GM21723 (cell line): Measurements from ENCODE around the gene WFDC2.

ENCODE experiments used
- ATAC-seq: cut with Tn5 transposase; IDR thresholded peaks from one replicate; pipeline ENCODE4 v1.9.1; 2021; ENCODE audit warnings: mild to moderate bottlenecking, moderate library complexity; ENCODE audit not compliant: unreplicated experiment

WFDC2 gene

DNA sequence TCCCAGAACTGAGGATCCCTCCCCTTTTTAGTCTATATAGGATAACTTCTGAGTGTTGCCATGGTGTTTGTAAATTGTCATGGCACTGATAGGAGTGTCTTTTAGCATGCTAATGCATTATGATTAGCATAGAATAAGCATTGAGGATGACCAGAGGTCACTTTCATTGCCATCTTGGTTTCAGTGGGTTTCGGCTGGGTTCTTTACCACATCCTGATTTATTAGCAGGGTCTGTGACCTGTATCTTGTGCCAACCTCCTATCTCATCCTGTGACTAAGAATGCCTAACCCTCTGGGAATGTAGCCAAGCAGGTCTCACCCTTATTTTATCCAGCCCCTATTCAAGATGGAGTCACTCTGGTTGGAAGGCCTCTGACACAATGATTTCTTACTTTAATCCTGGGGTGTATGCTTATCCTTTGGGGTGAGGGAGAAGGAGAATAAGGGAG is 19.6 kb downstream of the WFDC2 start:
- no peak for ATAC-seq

DNA sequence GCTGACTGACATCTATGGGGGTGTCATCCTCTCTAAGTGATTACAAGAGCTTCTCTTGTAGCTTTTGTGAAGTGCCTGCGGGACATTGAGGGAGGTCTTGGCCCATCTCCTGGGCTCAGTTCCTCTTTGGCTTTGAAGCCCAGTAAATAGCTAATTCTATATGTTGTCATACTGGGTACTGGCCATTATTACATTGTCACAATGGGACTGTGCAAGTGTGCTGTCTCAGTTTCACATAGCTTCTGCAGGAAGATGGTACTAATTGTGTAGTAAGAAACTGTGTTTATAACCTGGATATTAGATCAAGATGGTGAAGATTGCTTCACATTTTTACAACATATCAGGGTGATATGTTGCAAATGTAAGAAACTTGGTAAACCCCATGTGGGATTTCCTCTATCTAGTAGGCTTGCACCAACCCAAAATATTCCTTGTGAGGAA is 26.0 kb downstream of the WFDC2 start:
- no peak for ATAC-seq

DNA sequence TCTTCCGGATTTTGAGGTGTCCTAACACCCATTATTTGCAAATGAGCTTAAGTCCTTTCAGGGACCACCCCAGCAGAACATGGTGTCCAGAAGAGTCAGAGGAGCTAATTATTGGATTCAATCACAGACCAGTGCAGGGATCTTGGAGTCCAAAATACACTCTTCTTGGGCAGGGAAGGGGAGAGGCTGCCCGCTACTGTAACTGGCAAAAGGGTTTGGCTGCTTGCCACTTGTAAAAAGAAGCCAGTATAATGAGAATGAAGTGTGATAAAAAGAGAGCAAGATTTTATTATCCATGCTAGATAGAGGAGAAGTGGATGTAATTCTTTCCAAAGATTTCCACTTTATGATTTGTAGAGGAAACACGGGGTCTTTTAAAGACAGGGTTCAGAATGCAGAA is 26.6 kb downstream of the WFDC2 start:
- ATAC-seq = no peak

DNA sequence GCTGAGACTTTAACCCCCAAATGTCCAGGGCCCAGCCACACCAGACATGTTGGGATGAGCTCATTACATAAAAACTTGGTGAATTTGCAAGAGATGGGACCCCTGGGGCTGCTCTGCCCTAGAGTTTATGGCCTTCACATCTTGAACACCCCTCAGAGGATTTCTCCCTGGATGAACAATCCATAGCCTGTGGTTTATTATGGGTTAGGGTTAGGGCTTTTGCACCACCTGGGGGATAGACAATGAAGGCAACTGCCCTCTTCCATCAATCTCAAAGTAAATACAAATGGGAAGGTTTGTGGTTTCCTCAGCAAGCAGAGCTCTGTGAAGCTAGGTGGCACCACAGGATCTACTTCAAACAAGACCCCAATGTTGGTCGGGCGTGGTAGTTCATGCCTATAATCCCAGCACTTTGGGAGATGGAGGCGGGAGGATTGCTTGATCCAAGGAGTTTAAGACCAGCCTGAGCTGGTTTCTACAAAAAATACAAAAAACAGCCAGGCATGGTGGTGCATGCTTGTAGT is 28.5 kb downstream of the WFDC2 start:
- no peak for ATAC-seq

DNA sequence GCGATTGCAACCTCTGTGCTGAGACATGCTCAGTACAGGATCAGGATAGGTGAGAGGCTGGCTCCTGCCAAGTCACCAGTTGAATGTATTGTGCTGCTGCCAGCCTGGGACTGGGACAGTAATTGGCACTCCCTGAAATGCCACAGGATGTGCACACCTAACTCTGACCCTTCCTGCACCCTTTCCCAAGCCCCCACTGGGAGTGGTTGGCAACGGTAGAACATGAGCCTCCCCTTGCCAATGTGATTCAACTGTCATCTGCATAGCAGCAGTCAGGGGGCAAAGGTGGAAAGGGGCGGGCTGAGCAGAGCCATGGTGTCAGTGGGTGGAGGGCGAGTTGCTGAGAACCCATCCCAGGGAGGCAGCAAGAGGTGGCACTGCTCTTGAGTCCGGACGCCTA is 30.5 kb downstream of the WFDC2 start:
- no peak for ATAC-seq

DNA sequence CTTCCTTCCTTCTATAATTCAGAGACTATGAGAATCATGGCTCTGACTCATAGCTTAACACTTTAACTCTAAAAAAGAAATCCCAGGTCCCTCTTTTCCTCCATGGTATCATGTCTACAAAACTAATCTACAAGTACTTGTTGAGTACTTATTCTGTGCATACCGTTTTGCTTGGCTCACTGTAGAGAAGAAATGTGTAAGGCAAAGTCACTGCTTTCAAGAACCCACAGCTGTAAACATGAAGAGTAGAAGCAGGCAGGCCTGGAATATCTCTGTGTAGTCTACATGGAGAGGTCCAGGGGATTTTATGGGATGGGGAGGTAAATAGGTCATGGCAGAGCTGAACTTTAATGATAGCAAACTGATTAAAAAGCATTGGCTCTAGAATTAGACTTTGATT is 32.0 kb downstream of the WFDC2 start:
- no peak for ATAC-seq

DNA sequence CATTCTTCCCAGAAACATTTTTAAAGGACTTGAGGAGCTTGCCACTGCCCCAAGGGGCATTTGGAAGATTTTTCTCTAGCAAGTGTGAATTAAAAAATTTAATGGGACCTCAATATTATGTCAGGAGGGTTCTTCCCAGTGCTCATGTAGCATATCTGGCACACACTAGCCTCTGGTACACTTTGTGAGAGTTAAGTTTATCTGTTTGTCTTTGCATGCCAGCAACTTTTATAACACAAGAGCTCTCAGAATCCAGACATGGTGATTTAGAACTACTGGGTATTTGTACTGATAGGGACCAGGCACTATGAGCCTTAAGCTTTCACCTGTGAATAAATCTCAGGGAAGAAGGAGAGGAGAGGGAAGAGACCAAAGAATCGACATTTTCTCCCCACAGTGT is 33.0 kb downstream of the WFDC2 start:
- ATAC-seq = no peak

DNA sequence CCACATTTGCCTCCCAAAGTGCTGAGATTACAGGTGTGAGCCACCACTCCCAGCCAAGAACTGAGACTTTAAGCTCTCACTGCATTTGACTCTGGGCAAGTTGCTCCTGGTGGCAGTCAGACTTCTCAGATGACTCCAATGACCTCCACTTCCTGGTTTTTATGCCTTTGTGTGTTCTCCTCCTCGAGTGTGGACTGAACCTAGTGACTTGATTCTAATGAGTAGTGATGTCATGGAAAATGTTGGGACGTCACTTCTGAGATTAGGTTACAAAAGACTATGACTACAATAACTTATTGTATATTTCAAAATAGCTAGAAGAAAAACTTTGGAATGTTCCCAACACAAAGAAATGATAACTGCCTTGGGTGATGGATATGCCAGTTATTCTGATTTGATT is 33.9 kb downstream of the WFDC2 start:
- ATAC-seq = no peak

DNA sequence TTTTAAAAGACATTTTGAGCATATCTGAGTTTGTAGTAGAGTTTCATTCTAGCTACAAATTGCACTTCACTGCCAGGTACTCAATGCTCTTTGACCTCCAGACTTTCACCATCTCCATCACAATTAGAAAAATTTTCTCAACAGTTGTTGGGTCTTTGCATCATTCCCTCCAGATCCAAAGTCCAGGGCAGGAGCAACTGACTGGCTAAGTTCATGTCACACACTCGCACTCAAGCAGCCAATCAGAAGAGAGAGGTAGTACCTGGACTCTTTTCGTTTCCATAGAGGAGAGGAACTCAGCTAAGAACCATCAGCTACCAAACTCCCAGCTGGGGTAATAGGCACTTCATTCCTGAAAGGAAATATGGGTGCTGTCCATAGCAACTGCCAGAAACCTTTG is 36.8 kb downstream of the WFDC2 start:
- ATAC-seq = no peak

DNA sequence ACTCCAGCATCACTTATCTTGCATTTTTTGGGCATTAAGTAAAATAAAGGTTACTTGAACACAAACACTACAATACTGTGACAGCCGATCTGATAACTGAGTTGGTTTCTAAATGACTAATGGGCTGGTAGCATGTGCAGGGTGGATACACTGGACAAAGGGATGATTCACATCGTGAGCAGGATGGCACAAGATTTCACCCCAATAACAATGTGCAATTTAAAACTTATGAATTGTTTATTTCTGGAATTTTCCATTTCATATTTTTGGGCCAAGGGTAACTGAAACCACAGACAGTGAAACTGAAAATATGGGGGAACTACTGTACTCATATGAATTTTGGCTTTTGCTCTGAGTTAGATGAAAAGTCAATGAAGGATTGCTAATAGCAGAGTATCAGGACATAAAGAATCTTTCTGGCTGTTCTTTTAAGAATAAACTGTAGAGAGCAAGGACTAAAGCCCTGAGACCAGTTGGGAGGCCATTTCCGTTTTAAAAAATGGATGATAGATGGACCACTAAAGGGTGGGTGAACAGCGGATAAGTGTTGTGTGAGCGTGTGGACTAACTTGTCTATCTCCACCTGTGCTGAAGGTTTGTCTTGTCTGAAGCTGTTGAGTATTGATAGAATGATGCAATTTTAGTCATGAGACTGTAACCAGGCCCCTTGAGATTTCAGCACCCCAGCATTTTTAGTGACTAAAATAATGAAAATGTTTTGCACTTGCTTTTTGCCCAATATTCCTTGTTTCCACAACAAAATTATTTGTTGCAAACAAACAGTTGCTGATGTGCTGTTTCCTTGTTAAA is 37.7 kb downstream of the WFDC2 start:
- ATAC-seq = no peak

DNA sequence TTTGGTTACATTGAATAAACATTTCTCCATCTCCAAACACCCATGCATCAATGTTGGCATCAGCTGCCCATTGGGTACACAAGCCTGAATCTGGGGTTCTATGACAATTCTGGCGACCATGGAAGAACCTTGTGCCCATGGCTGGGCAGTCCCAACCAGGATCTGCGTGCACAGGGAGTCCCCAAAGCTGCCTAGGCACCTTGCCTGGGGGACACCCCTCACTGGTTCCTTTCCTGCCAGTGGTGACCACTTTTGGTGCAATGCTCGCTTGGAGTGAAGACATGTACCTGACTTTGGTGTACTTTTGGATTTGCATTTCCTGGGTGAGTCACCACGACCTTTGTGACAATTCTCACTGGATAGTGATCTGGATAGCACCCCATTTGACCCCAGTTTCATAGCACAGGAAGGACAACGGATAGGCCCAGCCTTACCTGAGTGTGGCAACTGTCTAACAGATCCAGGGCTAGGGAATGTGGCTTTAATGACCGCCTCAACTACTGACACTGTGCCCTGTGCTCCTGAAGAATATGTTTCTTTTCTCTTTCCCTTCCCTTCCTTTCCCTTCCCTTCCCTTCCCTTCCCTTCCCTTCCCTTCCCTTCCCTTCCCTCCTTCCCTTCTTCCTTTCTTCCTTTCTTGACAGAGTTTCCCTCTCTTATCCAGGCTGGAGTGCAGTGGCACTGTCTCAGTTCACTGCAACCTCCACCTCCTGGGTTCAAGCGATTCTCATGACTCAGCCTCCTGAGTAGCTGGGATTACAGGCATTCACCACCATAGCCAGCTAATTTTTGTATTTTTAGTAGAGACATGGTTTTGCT is 38.7 kb downstream of the WFDC2 start:
- ATAC-seq = no peak

DNA sequence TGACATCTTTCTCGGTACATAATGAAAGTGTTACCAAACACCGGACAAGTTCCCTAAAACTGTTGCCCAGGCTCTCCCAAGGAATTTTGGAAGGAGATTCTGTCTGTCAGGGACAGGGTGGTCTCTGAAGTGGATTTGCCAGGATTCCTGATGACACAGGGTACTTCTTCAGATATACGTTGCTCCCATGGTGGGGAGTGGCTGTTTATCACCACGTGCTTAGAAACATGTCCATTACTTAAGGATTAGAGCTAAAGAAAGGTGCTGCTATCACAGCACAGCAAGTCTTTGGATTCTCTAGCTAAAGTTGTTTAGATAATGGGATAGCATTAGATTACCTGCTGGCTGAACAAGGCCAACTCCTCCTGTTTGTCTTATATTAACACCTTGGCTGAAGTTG is 39.5 kb downstream of the WFDC2 start:
- no peak for ATAC-seq

DNA sequence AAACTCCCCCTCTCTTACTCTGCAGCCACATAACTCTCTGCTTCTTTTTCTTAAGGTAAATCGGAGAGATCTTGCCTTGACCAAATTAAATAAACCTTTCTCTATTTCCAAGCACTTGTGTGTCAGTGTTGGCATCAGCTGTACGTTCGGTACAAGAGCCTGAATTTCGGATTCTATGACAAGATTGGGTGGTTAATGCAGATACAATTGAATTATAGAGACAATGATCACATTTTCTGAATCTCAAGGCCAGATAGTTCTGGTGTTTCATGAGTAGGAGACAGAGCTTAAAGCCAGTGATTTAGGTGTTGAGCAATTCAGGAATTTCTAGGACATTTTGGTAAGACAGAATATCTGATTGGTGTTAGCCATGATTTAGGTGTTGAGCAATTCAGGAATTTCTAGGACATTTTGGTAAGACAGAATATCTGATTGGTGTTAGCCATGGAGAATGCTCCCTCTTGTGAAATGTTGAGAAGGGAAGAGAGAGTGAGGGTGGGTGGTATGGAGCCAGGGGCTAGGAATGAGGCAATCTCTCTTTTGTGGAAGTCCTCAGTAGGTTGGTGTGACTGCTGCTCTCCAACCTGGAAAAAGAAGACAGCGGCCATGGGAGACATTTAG is 40.8 kb downstream of the WFDC2 start:
- ATAC-seq = no peak

DNA sequence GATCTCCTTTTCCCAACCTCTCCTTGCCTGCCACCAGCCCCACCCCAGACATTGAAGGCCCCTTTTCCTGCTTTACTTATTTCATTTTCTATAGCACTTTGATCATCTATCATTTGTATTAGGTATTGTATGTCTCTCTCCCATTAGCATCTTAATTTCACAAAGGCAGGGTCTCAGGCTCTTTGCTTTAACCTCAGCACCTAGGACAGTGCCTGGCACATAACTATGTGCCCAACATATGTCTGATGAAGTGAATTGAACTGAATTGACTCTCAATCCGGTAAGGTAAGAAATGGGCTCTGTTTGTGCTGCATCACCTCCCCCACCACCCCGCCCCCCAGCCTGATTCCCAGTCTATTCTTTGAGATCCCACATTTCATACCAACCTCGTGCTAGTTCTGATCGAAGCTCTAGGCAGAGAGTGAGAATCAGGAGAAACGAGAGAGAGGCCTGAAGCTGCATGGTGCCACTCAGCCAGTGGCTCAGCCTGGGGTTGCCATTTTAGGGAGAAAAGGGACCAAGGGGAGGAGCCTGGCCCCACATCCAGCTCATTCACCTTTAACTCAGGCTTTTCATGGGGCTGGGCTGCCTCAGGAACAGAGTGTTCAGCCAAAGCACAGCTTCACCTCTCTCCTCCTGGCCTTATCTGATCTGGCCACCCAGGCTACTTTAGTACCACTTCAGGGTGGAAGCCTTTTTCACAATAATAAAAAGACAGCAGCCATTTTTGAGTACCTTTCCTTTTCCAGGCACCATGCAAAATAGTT is 45.8 kb downstream of the WFDC2 start, which contains the start of gene SPINT3:
Gene SPINT3, minus strand, starts transcription at position 476 of the 767 bp plus-strand sequence. Its CDS starts 14 bp downstream, at position 462.
- ATAC-seq = no peak

DNA sequence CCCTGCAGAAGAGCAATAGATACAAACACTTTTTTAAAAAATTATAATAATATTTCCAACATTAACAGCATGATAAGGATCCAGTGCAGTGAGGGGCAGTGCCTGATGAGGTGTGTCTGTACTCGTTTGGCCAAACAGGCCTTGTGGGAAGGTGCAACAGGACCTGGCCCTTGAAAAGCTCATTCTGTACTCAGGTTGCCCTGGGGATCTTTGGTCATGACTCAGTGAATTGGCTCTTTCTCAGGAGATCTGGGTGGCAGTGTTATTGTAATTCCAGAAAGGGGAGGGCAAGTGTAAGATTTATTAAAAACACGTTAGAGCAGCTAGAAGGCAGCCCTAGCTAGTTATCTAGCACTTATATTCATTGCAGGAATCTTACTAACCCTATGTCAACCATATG is 48.7 kb downstream of the WFDC2 start:
- ATAC-seq = no peak

DNA sequence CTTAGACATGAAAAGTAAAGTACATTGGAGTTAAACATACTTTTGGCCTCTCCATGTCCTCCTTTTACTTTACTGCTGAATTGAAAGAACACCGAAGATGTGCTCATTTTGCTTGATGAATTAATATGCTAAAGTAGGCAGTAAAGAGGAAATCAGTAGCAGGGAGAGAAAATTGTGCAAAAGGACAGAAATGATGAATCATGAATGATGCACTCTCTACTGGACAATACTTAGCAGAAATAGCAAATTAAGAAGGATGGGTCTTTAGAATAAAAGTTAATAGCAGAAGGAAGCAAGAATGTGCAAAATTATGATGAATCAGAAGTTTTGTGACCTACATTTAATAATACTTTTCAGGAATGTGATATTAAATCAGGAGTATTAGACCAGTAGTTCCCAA is 54.3 kb downstream of the WFDC2 start:
- no peak for ATAC-seq

DNA sequence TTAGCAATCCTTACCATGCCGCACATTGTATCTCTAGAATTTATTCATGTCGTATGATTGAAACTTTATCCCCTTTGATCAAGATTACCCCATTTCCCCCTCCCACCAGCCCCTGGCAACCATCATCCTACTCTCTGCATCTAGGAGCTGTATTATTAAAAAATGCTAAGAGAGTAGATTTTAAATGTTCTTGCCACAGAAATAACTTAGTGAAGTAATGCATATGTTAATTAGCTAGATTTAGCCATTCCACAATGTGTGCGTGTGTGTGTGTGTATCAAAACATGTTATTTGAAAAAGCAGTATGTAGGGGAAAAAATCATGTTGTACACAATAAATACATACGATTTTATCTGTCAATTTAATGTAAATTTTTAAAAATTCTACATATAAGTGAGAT is 57.7 kb downstream of the WFDC2 start:
- ATAC-seq = no peak
